GM12872 (cell line): ENCODE measurements around the gene CCDC187.

Experiments
- CTCF ChIP-seq: IDR thresholded peaks from 3 replicates; pipeline ENCODE4 v1.5.1; 2011; ENCODE audit warnings: low read depth, mild to moderate bottlenecking, low read length, moderate library complexity; ENCODE audit not compliant: insufficient read depth

Gene CCDC187

GRCh38 chr9:136323371-136323789 is 19.5 kb upstream of the CCDC187 start:
- TF ChIP-seq CTCF: no peak

- TF ChIP-seq CTCF: no peak
These were observed 18.9 kb upstream of the CCDC187 start for GRCh38 chr9:136322756-136323330.

- no peak for TF ChIP-seq CTCF
These were observed 17.7 kb upstream of the CCDC187 start for GRCh38 chr9:136321561-136321960.

DNA sequence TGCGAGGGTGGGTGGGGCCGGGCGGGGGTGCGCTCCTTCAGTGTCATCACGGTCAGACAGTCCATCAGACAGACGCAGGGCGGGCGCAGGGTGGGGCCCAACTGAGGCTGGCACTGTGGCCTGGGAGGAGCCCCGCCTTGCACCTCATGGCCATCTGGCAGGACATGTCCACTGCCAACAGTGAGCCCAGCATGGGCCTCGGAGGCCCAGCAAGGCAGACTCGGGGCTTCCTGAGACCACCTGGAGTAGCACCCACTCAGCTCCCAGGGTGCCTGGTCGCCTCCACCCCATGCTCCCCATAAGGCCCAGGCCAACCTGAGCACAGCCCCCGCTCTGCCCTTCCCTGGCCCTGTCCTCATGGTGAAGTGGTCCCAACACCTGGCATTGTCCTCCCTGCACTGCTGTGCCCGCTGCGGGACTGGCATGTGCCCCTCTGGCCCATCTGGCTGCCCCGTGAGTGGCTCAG is 14.9 kb upstream of the CCDC187 start:
- no peak for TF ChIP-seq CTCF

DNA sequence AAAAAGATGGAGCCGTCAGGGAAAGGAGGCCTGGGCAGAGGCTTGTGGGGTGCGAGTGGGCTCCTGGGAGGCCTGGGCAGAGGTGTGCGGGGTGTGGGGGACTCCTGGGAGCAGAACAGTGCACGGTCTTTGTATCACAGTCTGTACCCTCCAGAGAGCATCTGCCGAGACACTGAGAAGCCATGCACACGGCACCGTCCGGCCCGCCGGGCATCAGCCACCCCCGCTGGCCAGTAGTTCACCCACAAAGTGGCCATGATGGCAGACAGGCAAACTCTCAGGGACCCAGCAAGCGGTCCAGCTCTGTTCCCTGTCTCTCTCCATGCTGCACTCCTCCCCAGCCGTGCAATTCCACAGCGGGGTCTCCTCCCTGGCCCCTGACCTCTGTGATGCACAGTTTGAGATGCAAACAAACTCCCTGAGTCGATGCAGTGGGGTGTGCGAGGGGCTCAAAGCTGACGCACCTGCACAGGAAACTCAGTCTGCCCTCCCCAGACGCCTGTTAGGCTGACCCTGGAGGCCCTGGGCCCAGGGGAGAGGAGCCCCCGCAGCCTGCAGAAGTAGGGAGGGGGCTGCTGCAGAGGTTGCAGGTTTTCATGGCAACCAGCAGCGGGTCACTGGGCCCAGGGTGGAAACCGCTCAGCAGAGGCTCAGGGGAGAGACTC is 14.3 kb upstream of the CCDC187 start:
- TF ChIP-seq CTCF: no peak

DNA sequence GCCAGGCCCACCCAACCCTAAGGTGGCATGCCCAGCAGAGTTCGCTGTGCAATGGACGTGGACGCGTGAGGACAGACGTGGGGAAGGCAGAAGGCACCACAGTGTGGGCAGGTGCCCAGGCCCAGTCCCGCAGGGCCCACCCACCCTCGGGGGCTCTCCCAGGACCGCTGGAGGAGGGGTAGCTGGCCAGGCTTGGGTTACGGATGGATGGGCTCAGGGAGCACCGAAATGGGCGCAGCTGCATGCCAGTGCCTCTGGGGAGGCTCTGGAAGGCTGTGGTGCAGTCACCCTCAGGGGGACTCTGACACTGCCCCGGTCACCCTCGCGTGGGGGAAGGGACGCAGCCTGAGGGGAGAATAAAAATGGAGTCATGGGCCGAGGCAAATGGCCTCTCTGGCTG is 13.8 kb upstream of the CCDC187 start:
- no peak for TF ChIP-seq CTCF

GRCh38 chr9:136316896-136317676 is 13.2 kb upstream of the CCDC187 start:
- no peak for TF ChIP-seq CTCF
